GM20431 (cell line): ENCODE results near the gene IGFN1.

Experiments
- in situ Hi-C: fragments of 300-500 bp; cut with MseI, MboI; formaldehyde crosslinking; loops from one replicate; pipeline ENCODE4 v1.15.0; 2020; ENCODE audit warnings: low sequenced_read_pairs; ENCODE audit not compliant: unreplicated experiment

The IGFN1 gene

GRCh38 chr1:201214886-201215285 lies 24.3 kb downstream of the IGFN1 start:
- in situ Hi-C loops = no loop called here

GRCh38 chr1:201215531-201216357 lies 25.1 kb downstream of the IGFN1 start:
- in situ Hi-C loops = no loop called here

- in situ Hi-C loops = no loop called here
Measured at GRCh38 chr1:201216395-201217085, 25.9 kb downstream of the IGFN1 start.

GRCh38 chr1:201217146-201217545 lies 26.5 kb downstream of the IGFN1 start:
- in situ Hi-C loops = no loop called here

GRCh38 chr1:201217851-201218250 lies 27.2 kb downstream of the IGFN1 start:
- in situ Hi-C loops = no loop called here

- in situ Hi-C loops = no loop called here
Measured at GRCh38 chr1:201218409-201218808, 27.8 kb downstream of the IGFN1 start.

GRCh38 chr1:201219481-201220387 lies 29.1 kb downstream of the IGFN1 start:
- in situ Hi-C loops = no loop called here

GRCh38 chr1:201220388-201220715 lies 29.7 kb downstream of the IGFN1 start:
- in situ Hi-C loops = no loop called here

GRCh38 chr1:201221201-201221846 lies 30.7 kb downstream of the IGFN1 start:
- in situ Hi-C loops = no loop called here

GRCh38 chr1:201222125-201222524 lies 31.5 kb downstream of the IGFN1 start:
- in situ Hi-C loops = no loop called here

GRCh38 chr1:201223852-201224665 lies 33.4 kb downstream of the IGFN1 start:
- in situ Hi-C loops = no loop called here

- in situ Hi-C loops = no loop called here
Measured at GRCh38 chr1:201224666-201225370, 34.2 kb downstream of the IGFN1 start.

- in situ Hi-C loops = no loop called here
Measured at GRCh38 chr1:201226178-201226514, 35.5 kb downstream of the IGFN1 start.

- in situ Hi-C loops = no loop called here
Measured at GRCh38 chr1:201226859-201227488, 36.4 kb downstream of the IGFN1 start.

GRCh38 chr1:201228011-201228983 lies 37.7 kb downstream of the IGFN1 start:
- in situ Hi-C loops = no loop called here

- in situ Hi-C loops = no loop called here
Measured at GRCh38 chr1:201229095-201229494, 38.5 kb downstream of the IGFN1 start.
